Fibroblast of lung (primary cell): ENCODE results near the gene TYK2. TPM values are rescaled to one million over a fixed set of nuclear protein-coding genes. Genes with fewer than 3 reads are reported as not detected.

Source experiments
- DNase-seq, 2 donors: peaks; one replicate each; pipeline versions ENCODE4 v3.0.0 to v3.0.0-alpha.2; 2010; ENCODE audit warnings: low read depth in 2 of 2
- H2AFZ ChIP-seq: 2 replicates; pipeline ENCODE4 v1.5.1; 2012; ENCODE audit warnings: low read length, control low read depth, inconsistent platforms
- H3K27ac ChIP-seq: 2 replicates; pipeline ENCODE4 v1.5.1; 2011; ENCODE audit warnings: low read length, control low read depth; ENCODE audit not compliant: insufficient read depth
- H3K27me3 ChIP-seq: 2 replicates; pipeline ENCODE4 v1.5.1; 2011; ENCODE audit warnings: mild to moderate bottlenecking, low read length; ENCODE audit not compliant: control insufficient read depth, insufficient read depth
- H3K36me3 ChIP-seq: 2 replicates; pipeline ENCODE4 v1.5.1; 2011; ENCODE audit warnings: low read length; ENCODE audit not compliant: control insufficient read depth, insufficient read depth
- H3K4me1 ChIP-seq: 2 replicates; pipeline ENCODE4 v1.5.1; 2011; ENCODE audit warnings: low read length; ENCODE audit not compliant: control insufficient read depth, insufficient read depth; ENCODE audit errors: extremely low read depth
- H3K4me2 ChIP-seq: 2 replicates; pipeline ENCODE4 v1.5.1; 2011; ENCODE audit warnings: low read length, control low read depth; ENCODE audit not compliant: insufficient read depth; ENCODE audit errors: extremely low read depth
- H3K4me3 ChIP-seq, 4 experiments: fragments of 200-600 bp in 1 of 4; sonication (generic) in 1 of 4; replicated peaks in 1 of 4; 2 replicates each; pipeline ENCODE4 v1.5.1; 2011 to 2016; ENCODE audit warnings: low read length in 4 of 4, low read depth in 3 of 4, mild to moderate bottlenecking in 3 of 4, control low read depth in 2 of 4, inconsistent platforms in 1 of 4, mixed read lengths in 1 of 4; ENCODE audit not compliant: insufficient read depth in 1 of 4; ENCODE audit errors: control extremely low read depth in 1 of 4
- H3K79me2 ChIP-seq: 2 replicates; pipeline ENCODE4 v1.5.1; 2012; ENCODE audit warnings: mild to moderate bottlenecking, low read length, inconsistent platforms; ENCODE audit not compliant: control insufficient read depth, insufficient read depth
- H3K9ac ChIP-seq: 2 replicates; pipeline ENCODE4 v1.5.1; 2011; ENCODE audit warnings: mild to moderate bottlenecking, low read length, control low read depth; ENCODE audit not compliant: insufficient read depth
- H3K9me3 ChIP-seq: 2 replicates; pipeline ENCODE4 v1.5.1; 2012; ENCODE audit warnings: low read depth, low read length; ENCODE audit not compliant: control insufficient read depth, insufficient read depth
- H4K20me1 ChIP-seq: 2 replicates; pipeline ENCODE4 v1.5.1; 2011; ENCODE audit warnings: low read length; ENCODE audit not compliant: control insufficient read depth, insufficient read depth; ENCODE audit errors: extremely low read depth
- CTCF ChIP-seq, 2 donors: IDR thresholded peaks in 1 of 2; conservative IDR thresholded peaks in 1 of 2; 1 replicate in 1 of 2; 2 replicates in 1 of 2; pipeline ENCODE4 v1.5.1; 2011 to 2012; ENCODE audit warnings: low read length in 2 of 2, control low read depth in 1 of 2, inconsistent platforms in 1 of 2, low read depth in 1 of 2, mild to moderate bottlenecking in 1 of 2
- EZH2 ChIP-seq: IDR thresholded peaks from 2 replicates; pipeline ENCODE4 v1.5.1; 2012; ENCODE audit warnings: low read length, control low read depth, mild to moderate bottlenecking; ENCODE audit errors: missing control alignments
- polyA plus RNA-seq, 2 donors: library from polyadenylated mRNA; depleted of rRNA in 1 of 2; stranded (reverse) in 1 of 2; unstranded in 1 of 2; fragments of >200 nt; gene quantifications; 2 replicates each; pipeline ENCODE4 v1.2.1, GENCODE V29; 2011 to 2012; ENCODE audit warnings: missing spikeins in 1 of 2
- total RNA-seq: library from RNA; depleted of rRNA; stranded (reverse); fragments of >200 nt; gene quantifications from 2 replicates; pipeline ENCODE4 v1.2.1, GENCODE V29; 2014

Gene TYK2
- total and polyA plus RNA-seq, 2 donors (not counting 1 experiment from before 2014, with no cell fraction given): 17.4 to 95.5 TPM

DNA sequence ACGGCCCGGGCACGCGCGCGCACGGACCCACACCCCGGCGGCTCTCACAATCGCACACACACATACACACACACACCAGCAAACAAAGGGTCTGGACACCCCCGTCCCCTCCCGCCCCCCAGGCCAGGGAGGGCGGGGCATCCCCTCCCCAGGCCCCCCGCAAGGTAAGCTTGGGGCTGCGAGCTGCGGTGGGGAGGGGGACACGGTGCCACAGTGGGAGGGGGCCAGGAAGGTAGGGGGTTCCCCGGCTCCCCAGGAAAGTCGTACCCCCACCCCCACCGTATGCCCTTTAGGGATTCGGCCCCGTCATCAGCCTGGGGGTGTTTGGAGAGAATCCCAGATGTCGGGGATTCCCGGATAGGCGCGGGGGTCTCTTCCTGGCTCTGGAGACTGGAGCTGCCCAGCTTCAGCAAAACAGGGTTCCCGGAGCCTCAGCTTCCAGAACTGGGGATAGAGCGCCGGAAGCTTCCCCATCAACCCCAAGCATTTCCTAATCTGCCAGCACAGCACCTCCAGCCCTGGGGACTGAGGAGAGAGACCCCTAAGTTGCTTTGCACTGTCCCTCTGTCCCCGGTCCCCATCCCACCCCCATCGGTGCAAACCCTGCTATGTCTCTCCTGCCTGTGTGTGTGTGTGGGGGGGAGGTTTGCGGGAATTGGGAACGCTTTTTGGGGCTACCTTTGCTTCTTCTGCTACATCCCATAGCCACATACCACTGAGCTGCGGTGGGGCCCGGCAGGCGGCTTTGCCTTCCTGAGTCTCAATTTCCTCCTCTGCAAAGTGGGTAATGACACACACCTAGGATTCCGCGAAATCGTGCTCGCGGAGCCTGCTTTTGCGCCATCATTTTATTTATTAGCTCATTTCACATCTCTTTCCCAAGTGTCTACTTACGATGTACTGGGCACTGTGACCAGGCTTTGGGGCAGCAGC lies 24.8 kb upstream of the TYK2 start:
- Histone ChIP-seq H3K4me3 (peak overlapping the region; percentile 66 to 99 (median 93)), H3K27ac (no peak overlapping the region), H4K20me1 (peaks cover 2% of the 10 kb centered on the region), H3K9me3 (no peaks in the 10 kb centered on the region), H3K36me3 (no peaks in the 10 kb centered on the region), H3K9ac (no peak overlapping the region), H3K4me2 (peak overlapping the region; percentile 100), H3K27me3 (peaks cover 9% of the 10 kb centered on the region), H3K4me1 (peaks cover 3% of the 10 kb centered on the region), H2AFZ (no peak overlapping the region), H3K79me2 (peaks cover 32% of the 10 kb centered on the region)
- DNase-seq: peak in 1 of 2 donors; percentile 13
- TF ChIP-seq CTCF (conservative IDR thresholded peaks at IDR 0.05 in 1 of 2, IDR thresholded peaks at IDR 0.05 in 1 of 2; ENCODE audit: low read depth in 1 of 2, low read length in 2 of 2) (no peak), EZH2 (peak; percentile 50)

DNA sequence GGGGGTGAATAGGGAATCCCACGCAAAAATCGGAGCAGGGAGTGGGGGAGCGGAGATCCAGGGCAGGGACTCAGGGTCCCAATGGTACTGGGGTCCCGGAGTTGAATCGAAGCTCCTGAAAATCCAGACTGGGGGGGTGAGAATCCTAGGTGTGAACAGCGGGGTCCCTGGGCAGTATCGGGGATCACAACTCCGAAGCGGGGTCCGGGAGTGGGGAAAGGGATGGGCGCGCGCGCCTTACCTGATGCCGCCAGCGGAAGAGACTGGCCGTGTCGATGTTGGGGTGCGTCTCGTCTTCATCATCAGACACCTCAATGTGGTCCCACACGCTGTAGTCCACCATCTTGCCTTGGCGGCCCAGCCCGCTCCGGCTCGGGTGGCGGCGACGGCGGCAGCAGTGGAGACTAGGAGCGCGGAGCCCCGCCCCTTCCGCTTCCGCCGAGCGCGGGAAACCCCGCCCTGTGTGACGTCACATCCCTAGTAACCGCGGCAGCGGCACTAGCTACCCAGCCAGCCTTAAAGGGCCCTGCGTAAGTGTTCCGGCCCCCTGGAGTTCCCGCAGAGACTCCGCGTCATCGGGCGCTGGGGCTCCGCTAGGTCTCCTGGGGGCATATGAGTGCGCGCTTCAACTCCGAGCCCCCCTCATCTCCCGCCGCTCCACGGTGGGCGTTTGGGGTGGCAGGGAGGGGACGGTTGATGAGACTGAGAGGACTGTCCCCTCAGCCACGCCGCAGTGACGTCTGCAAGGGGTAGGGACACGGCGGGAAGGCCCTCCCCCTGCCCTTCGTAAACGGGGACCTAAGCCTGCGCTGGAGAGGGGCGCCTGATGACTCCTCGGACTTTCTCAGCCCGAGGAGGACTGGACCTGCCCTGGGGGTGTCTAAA lies 23.0 kb upstream of the TYK2 start, which contains the start of gene CDC37:
CDC37 (minus strand) TSS at position 406 of the 885 bp plus-strand sequence; CDS start at position 343, 63 bp downstream.
- H3K27me3 ChIP-seq: peaks cover 9% of the 10 kb centered on the region
- TF ChIP-seq CTCF (conservative IDR thresholded peaks at IDR 0.05 in 1 of 2, IDR thresholded peaks at IDR 0.05 in 1 of 2; ENCODE audit: low read depth in 1 of 2, low read length in 2 of 2): no peak
- no peak for TF ChIP-seq EZH2
- peak; percentile 94 to 97 for DNase-seq
- H2AFZ ChIP-seq: peak within 1 kb of the TSS; percentile 99
- peak within 1 kb of the TSS; percentile 66 to 99 (median 93) for H3K4me3 ChIP-seq
- H3K27ac ChIP-seq: peak within 1 kb of the TSS; percentile 98
- H3K36me3 ChIP-seq: peaks cover 4% of the 10 kb centered on the region
- peaks cover 3% of the 10 kb centered on the region for H3K4me1 ChIP-seq
- H3K79me2 ChIP-seq: peaks cover 46% of the 10 kb centered on the region
- peaks cover 2% of the 10 kb centered on the region for H4K20me1 ChIP-seq
- no peaks in the 10 kb centered on the region for H3K9me3 ChIP-seq
- peak within 1 kb of the TSS; percentile 94 for H3K9ac ChIP-seq
- peak within 1 kb of the TSS; percentile 100 for H3K4me2 ChIP-seq
